Retina (tissue), 1 donor: ENCODE measurements around the gene TPD52L1.
"Not testable (repeated sequence)": the region's sequence is repeated elsewhere in the genome, so short reads cannot be mapped to it uniquely, and the experiment has no call there.

ENCODE experiments used
- DNase-seq: peaks from one replicate; pipeline ENCODE4 v3.0.0-alpha.2; 2016

The TPD52L1 gene

GRCh38 chr6:125153391-125154117 is at the start of gene TPD52L1:
Gene TPD52L1 (plus strand): TSS chr6:125153773. CDS start chr6:125153952, 179 bp downstream.
- peak; percentile 81 for DNase-seq

- DNase-seq, result peak; percentile 56
These were observed 49.1 kb upstream of the TPD52L1 start for GRCh38 chr6:125104425-125104824.

- DNase-seq, result no peak
These were observed 46.5 kb upstream of the TPD52L1 start for GRCh38 chr6:125107048-125107447.

GRCh38 chr6:125107896-125108295 is 45.7 kb upstream of the TPD52L1 start:
- no peak for DNase-seq

- DNase-seq, result no peak
These were observed 43.5 kb upstream of the TPD52L1 start for GRCh38 chr6:125110056-125110455.

GRCh38 chr6:125111219-125111983 is 42.2 kb upstream of the TPD52L1 start:
- DNase-seq, result no peak

GRCh38 chr6:125112934-125113333 is 40.6 kb upstream of the TPD52L1 start:
- DNase-seq, result no peak

GRCh38 chr6:125114248-125114858 is 39.2 kb upstream of the TPD52L1 start:
- DNase-seq, result no peak

- no peak for DNase-seq
These were observed 37.4 kb upstream of the TPD52L1 start for GRCh38 chr6:125116170-125116569.

- no peak for DNase-seq
These were observed 36.9 kb upstream of the TPD52L1 start for GRCh38 chr6:125116710-125117109.

- no peak for DNase-seq
These were observed 35.8 kb upstream of the TPD52L1 start for GRCh38 chr6:125117818-125118217.

- no peak for DNase-seq
These were observed 33.5 kb upstream of the TPD52L1 start for GRCh38 chr6:125120054-125120590.

GRCh38 chr6:125121894-125122293 is 31.7 kb upstream of the TPD52L1 start:
- no peak for DNase-seq

- no peak for DNase-seq
These were observed 30.5 kb upstream of the TPD52L1 start for GRCh38 chr6:125123051-125123450.

GRCh38 chr6:125123468-125124048 is 30.0 kb upstream of the TPD52L1 start:
- no peak for DNase-seq

- DNase-seq, result no peak
These were observed 29.4 kb upstream of the TPD52L1 start for GRCh38 chr6:125124049-125124669.

GRCh38 chr6:125125856-125126255 is 27.7 kb upstream of the TPD52L1 start:
- not testable (repeated sequence) for DNase-seq

GRCh38 chr6:125129354-125129753 is 24.2 kb upstream of the TPD52L1 start:
- DNase-seq, result no peak

GRCh38 chr6:125132058-125132457 is 21.5 kb upstream of the TPD52L1 start:
- no peak for DNase-seq

GRCh38 chr6:125136378-125136777 is 17.2 kb upstream of the TPD52L1 start:
- no peak for DNase-seq

- DNase-seq, result no peak
These were observed 15.5 kb upstream of the TPD52L1 start for GRCh38 chr6:125138083-125138482.

- DNase-seq, result no peak
These were observed 12.8 kb upstream of the TPD52L1 start for GRCh38 chr6:125140808-125141207.

GRCh38 chr6:125142618-125143017 is 11.0 kb upstream of the TPD52L1 start:
- DNase-seq, result no peak
